SHP77 treated with DMSO at 0.1 percent for 48 hours (cell line): ENCODE measurements around the gene NUP98.
"Not testable (repeated sequence)": the region's sequence is repeated elsewhere in the genome, so short reads cannot be mapped to it uniquely, and the experiment has no call there.

Experiments
- DNase-seq: peaks from one replicate; lab custom pipeline; 2025; lab: John Stamatoyannopoulos, UW

The NUP98 gene

GRCh38 chr11:3826721-3827120, 29.4 kb upstream of the NUP98 start:
- no peak for DNase-seq

- DNase-seq, result no peak
Measured at GRCh38 chr11:3825473-3826154, 28.3 kb upstream of the NUP98 start.

- no peak for DNase-seq
Measured at GRCh38 chr11:3824714-3825472, 27.5 kb upstream of the NUP98 start.

DNA sequence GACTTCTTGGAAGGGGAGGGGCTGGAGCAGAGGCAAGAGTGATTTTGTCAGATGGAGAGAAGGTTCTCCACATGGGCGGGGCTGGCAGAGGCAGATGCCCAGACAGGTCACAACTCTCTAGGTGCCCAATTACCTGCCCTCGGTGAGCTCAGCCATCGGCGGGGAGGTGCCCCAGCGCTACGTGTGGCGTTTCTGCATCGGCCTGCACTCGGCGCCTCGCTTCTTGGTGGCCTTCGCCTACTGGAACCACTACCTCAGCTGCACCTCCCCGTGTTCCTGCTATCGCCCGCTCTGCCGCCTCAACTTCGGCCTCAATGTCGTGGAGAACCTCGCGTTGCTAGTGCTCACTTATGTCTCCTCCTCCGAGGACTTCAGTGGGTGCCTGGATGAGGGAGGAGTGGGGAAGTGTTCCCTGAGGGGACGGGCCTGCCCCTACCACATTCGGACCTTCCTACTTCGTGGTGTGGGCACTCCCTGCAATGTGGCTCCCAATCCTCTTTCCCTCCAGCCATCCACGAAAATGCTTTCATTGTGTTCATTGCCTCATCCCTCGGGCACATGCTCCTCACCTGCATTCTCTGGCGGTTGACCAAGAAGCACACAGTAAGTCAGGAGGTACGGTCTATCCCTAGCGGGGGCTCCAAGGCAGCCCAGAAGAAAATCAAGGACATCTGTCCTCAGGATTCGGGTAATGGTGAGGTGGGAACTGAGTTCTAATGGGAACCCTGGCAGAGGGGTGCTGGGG, 26.6 kb upstream of the NUP98 start:
- DNase-seq, result no peak

DNA sequence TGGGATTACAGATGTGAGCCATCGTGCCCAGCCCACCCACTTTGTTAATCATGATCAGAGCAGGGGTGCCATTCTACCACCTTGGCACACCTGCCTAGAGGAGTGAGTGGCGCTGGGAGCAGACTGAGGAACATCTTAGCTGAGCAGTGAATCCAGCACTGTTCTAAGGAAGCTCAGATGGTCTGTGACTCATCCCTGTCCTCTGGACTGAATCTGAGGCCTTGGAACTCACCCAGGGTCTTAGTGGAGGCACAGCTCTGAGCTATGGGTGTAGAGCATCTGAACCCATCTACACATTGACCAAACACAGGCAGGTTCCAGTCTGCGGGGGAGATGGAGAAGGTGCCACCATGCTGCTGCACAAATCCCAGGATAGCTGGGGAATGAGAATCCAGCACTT, 25.9 kb upstream of the NUP98 start:
- DNase-seq, result no peak

DNA sequence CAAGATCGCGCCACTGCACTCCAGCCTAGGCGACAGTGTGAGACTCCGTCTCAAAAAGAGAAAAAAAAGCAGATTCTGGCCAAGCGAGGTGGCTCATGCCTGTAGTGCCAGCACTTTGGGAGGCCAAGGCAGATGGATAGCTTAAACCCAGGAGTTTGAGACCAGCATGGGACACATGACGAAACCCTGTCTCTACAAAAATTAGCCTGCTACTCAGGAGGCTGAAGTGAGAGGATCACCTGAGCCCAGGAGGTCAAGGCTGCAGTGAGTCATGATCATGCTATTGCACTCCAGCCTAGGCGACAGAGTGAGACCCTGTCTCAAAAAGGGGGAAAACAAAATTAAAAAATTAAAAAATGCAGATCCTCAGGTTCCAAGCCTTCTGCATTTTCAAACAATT, 25.0 kb upstream of the NUP98 start:
- DNase-seq, result no peak

DNA sequence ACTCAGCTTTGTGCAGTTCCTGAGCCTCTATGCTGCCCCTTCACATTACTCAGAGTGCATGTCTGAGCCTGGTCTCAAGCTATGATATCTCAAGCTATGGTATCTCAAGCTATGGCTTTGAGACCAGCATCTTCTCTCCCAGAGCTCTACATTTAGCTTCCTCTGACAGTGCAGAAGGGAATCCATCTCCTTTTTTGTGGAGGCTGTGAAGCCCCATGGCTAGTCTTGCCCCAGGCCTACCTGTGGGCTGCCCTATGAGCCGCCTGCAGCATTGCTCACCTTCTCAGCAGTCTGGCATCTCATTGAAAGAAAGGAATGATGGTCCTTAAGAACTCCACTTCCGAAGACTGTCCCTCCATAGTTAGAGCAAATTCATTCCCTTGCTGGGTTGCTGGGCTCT, 23.6 kb upstream of the NUP98 start:
- DNase-seq, result no peak

- no peak for DNase-seq
Measured at GRCh38 chr11:3817181-3817800, 19.9 kb upstream of the NUP98 start.

- DNase-seq, result no peak
Measured at GRCh38 chr11:3816673-3817072, 19.3 kb upstream of the NUP98 start.

DNA sequence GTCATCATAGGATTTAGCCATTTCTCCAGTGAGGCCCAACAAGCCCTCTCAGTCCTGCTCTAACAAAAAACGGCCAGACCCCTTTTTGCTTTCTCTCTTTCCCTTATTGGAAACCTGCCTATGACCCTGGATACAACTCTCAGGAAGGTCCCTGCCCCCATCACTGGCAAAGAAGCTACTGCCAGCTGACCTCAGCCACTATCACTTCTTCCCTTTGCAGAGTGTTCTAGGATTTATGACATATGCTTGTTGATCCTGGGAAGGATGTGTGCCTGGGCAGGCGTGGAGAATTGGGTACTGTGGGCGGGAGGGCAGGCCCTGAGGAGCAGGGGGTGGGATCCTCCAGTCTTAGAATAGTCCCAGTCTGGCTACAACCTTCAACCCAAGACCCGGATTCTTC, 18.5 kb upstream of the NUP98 start:
- DNase-seq, result no peak

- not testable (repeated sequence) for DNase-seq
Measured at GRCh38 chr11:3814832-3815231, 17.5 kb upstream of the NUP98 start.

- no peak for DNase-seq
Measured at GRCh38 chr11:3810951-3811350, 13.6 kb upstream of the NUP98 start.

DNA sequence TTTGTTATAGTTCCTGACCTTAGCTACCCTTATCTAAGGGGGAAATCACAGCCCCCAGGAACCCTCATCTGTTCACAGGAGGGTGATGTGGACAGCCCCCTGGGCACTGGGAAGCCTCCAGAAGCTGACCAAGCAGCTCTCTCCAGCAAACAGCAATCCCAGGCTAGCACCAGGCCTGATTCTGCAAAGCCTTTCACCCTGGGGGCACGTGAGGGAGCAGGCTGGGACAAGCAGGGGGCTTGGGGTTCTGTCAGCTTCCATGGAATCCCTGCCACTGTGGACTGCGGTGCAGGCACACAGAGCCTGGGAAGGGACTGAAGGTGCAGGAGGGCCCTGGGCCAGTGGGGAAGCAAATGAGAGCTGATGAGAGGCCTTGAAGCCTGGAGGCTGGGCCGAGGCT, 13.1 kb upstream of the NUP98 start:
- no peak for DNase-seq

GRCh38 chr11:3809624-3809928, 12.2 kb upstream of the NUP98 start:
- no peak for DNase-seq

GRCh38 chr11:3808861-3809623, 11.7 kb upstream of the NUP98 start:
- peak; percentile 55 for DNase-seq

- DNase-seq, result peak; percentile 41
Measured at GRCh38 chr11:3807909-3808860, 10.8 kb upstream of the NUP98 start, which contains the start of gene PGAP2. Gene PGAP2, plus strand, starts transcription at chr11:3808560. Its CDS starts 2,700 bp downstream, at chr11:3811260.

DNA sequence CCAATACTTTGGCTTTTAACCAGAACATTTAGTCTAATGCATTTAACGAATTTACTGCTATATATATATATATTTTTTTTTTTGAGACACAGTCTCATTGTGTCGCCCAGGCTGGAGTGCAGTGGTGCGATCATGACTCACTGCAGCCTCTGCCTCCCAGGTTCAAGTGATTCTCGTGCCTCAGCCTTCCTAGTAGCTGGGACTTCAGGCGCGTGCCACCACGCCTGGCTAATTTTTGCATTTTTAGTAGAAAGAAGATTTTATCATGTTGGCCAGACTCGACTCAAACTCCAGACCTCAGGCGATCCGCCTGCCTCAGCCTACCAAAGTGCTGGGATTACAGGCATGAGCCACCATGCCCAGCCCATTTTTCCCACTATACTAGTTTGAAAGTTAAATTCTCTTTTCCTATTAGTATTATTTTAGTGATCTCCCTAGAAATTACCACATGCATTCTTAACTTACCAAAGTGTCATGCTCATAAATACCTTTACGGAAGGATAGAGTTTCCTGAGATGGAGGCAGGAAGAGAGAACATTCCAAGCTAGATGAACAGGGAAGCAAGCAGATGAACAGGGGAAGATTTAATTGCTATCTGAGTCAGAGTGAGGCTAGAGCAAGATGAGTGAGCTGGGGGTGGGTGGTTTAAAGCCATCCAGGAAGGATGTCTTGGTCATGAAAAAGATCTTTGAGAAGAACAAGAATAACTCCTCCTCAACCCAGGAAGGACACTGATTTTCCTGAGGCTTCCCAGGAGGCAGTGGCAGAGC, 6.6 kb upstream of the NUP98 start:
- no peak for DNase-seq

- no peak for DNase-seq
Measured at GRCh38 chr11:3802011-3802790, 4.8 kb upstream of the NUP98 start.

GRCh38 chr11:3799873-3800272, 2.5 kb upstream of the NUP98 start:
- DNase-seq, result no peak
